IMR-90 (cell line): Measurements from ENCODE around the gene SPDYE18.
"Not testable (repeated sequence)": the region's sequence is repeated elsewhere in the genome, so short reads cannot be mapped to it uniquely, and the experiment has no call there.

ENCODE experiments used
- BHLHE40 ChIP-seq: fragments of 150-350 bp; IDR thresholded peaks from 2 replicates; pipeline ENCODE4 v1.6.1; 2016; ENCODE audit warnings: mild to moderate bottlenecking, low read depth, low read length
- CEBPB ChIP-seq: IDR thresholded peaks from 2 replicates; pipeline ENCODE4 v1.6.1; 2012; ENCODE audit warnings: low read depth, low read length, improper control_type of control experiment
- CHD1 ChIP-seq: IDR thresholded peaks from 2 replicates; pipeline ENCODE4 v1.6.1; 2012; ENCODE audit warnings: low read depth, low read length, improper control_type of control experiment
- MAFK ChIP-seq: IDR thresholded peaks from 2 replicates; pipeline ENCODE4 v1.6.1; 2012; ENCODE audit warnings: low read depth, low read length, improper control_type of control experiment
- MXI1 ChIP-seq: IDR thresholded peaks from 2 replicates; pipeline ENCODE4 v1.6.1; 2012; ENCODE audit warnings: low read depth, mild to moderate bottlenecking, low read length, moderate library complexity, borderline replicate concordance
- NFE2L2 ChIP-seq: fragments of 150-350 bp; IDR thresholded peaks from 2 replicates; pipeline ENCODE4 v1.6.1; 2016; ENCODE audit warnings: low read depth, mild to moderate bottlenecking, low read length
- POLR2A ChIP-seq: IDR thresholded peaks from 2 replicates; pipeline ENCODE4 v1.6.1; 2012; ENCODE audit warnings: mild to moderate bottlenecking, low read depth, low read length
- RAD21 ChIP-seq: IDR thresholded peaks from 2 replicates; pipeline ENCODE4 v1.6.1; 2012; ENCODE audit warnings: low read length, improper control_type of control experiment
- RCOR1 ChIP-seq: IDR thresholded peaks from 2 replicates; pipeline ENCODE4 v1.6.1; 2012; ENCODE audit warnings: mild to moderate bottlenecking, low read length, improper control_type of control experiment; ENCODE audit not compliant: insufficient replicate concordance
- RFX5 ChIP-seq: IDR thresholded peaks from 2 replicates; pipeline ENCODE4 v1.8.0; 2012; ENCODE audit warnings: low read depth, mild to moderate bottlenecking, low read length, moderate library complexity
- SMC3 ChIP-seq: fragments of 150-350 bp; IDR thresholded peaks from 2 replicates; pipeline ENCODE4 v1.6.1; 2016; ENCODE audit warnings: low read depth, mild to moderate bottlenecking, antibody characterized with exemption, low read length, moderate library complexity
- TF ChIP-seq, protein P1 (sequence below): conservative IDR thresholded peaks from 2 replicates; pipeline ENCODE4 v1.5.1; 2012; ENCODE audit warnings: mild to moderate bottlenecking, low read depth, low read length, improper control_type of control experiment

GRCh38 chr7:77092301-77092700 is 29.9 kb upstream of the SPDYE18 start:
- TF ChIP-seq, protein P1, sequence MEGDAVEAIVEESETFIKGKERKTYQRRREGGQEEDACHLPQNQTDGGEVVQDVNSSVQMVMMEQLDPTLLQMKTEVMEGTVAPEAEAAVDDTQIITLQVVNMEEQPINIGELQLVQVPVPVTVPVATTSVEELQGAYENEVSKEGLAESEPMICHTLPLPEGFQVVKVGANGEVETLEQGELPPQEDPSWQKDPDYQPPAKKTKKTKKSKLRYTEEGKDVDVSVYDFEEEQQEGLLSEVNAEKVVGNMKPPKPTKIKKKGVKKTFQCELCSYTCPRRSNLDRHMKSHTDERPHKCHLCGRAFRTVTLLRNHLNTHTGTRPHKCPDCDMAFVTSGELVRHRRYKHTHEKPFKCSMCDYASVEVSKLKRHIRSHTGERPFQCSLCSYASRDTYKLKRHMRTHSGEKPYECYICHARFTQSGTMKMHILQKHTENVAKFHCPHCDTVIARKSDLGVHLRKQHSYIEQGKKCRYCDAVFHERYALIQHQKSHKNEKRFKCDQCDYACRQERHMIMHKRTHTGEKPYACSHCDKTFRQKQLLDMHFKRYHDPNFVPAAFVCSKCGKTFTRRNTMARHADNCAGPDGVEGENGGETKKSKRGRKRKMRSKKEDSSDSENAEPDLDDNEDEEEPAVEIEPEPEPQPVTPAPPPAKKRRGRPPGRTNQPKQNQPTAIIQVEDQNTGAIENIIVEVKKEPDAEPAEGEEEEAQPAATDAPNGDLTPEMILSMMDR, result not testable (repeated sequence)
- TF ChIP-seq POLR2A, RAD21, CHD1, RFX5, NFE2L2, MXI1, SMC3, RCOR1, BHLHE40, CEBPB, MAFK: not testable (repeated sequence)
